Psoas muscle (tissue), 8 donors: ENCODE measurements around the gene CPT1C. TPM values are rescaled to one million over a fixed set of nuclear protein-coding genes. Genes with fewer than 3 reads are reported as not detected.
A peak's percentile ranks its signal among the peaks of the same experiment; 100 is the strongest.
"Not testable (repeated sequence)": the region's sequence is repeated elsewhere in the genome, so short reads cannot be mapped to it uniquely, and the experiment has no call there.

Experiments
- ATAC-seq, 4 donors: fragments of 200-7000 bp; cut with Tn5 transposase; one replicate each; pipeline ENCODE4 v1.9.1; 2020; ENCODE audit warnings: moderate library complexity in 3 of 4, mild to moderate bottlenecking in 2 of 4
- DNase-seq, 2 donors: peaks; one replicate each; pipeline ENCODE4 v3.0.0-alpha.2; 2020
- H3K27ac ChIP-seq: fragments of 200-600 bp; one replicate; pipeline ENCODE4 v1.8.0; 2022
- H3K27me3 ChIP-seq, 3 donors: fragments of 200-600 bp in 1 of 3; one replicate each; pipeline versions ENCODE4 v1.6.1 to v1.8.0; 2013 to 2022; ENCODE audit warnings: low read length in 2 of 3, mild to moderate bottlenecking in 2 of 3, moderate library complexity in 1 of 3; ENCODE audit not compliant: insufficient read depth in 3 of 3
- H3K36me3 ChIP-seq, 2 donors: fragments of 200-600 bp in 1 of 2; one replicate each; pipeline versions ENCODE4 v1.6.1 to v1.8.0; 2013 to 2022; ENCODE audit warnings: low read depth in 1 of 2, mild to moderate bottlenecking in 1 of 2, moderate library complexity in 1 of 2; ENCODE audit not compliant: insufficient read depth in 1 of 2
- H3K4me1 ChIP-seq: fragments of 200-600 bp; one replicate; pipeline ENCODE4 v1.8.0; 2022
- H3K4me3 ChIP-seq: fragments of 200-600 bp; one replicate; pipeline ENCODE4 v1.8.0; 2022; ENCODE audit warnings: mild to moderate bottlenecking
- H3K9me3 ChIP-seq: fragments of 200-600 bp; one replicate; pipeline ENCODE4 v1.8.0; 2022
- CTCF ChIP-seq: fragments of 200-600 bp; IDR thresholded peaks from one replicate; pipeline ENCODE4 v1.8.0; 2022; ENCODE audit warnings: antibody characterized with exemption
- WGBS, 3 donors: extraction: QIAGEN DNeasy Blood & Tissue Kit; methylation state at CpG; one replicate each; pipeline versions ENCODE4 v1.1.6 to v1.1.7; 2013; 5-methylcytosine and 5-hydroxymethylcytosine counted together
- intact Hi-C, 2 donors: fragments of 100-400 bp; cut with DNase I; formaldehyde crosslinking; loops; one replicate each; pipeline versions ENCODE4 v1.11.0 to v1.14.2; 2022
- polyA plus RNA-seq, 3 donors: library from polyadenylated mRNA; stranded (reverse); fragments of 200-250 nt; gene quantifications; one replicate each; pipeline ENCODE4 v1.2.3, GENCODE V29; 2013
- total RNA-seq, 4 donors: library from RNA; stranded (reverse); fragmentation: NEBNext Ultra II Directional in 2 of 4; extraction: Animal tissue kit (Norgen Biotek cat#: 25700) in 2 of 4; gene quantifications; one replicate each; pipeline versions ENCODE4 v1.2.1 to v1.2.4, GENCODE V29; 2021 to 2023
- donor health status: healthy with polysubstance abuse.
- donor health status: DM: no; HTN: no; CAD: no; lungs with moderate emphysema.
- donor health status: Bipolar disorder and iron deficiency.
- donor health status: healthy.
- donor health status: DM: yes; HTN: yes; CAD: no.
- donor health status: DM: no; HTN: no; CAD: no.
- donor health status: DM: no; HTN: no; CAD: no.
- donor health status: DM: yes; HTN: yes; CAD: no.

Gene CPT1C
- total and polyA plus RNA-seq, 7 donors: 0.34 to 1.2 (median 0.79) TPM

- 39 to 57% (median 53%) methylated on average over 7 to 8 of the region's 8 CpGs for WGBS, 3 donors
These were observed 22.4 kb downstream of the CPT1C start for GRCh38 chr19:49713236-49713845.

GRCh38 chr19:49716154-49716553, 25.2 kb downstream of the CPT1C start:
- Histone ChIP-seq H3K9me3 (no peaks in the 10 kb centered on the region), H3K4me1 (no peaks in the 10 kb centered on the region), H3K27me3 (no peaks in the 10 kb centered on the region), H3K4me3 (no peak overlapping the region), H3K36me3 (no peaks in the 10 kb centered on the region), H3K27ac (no peak overlapping the region)
- DNase-seq (no peak), ATAC-seq (no peak)
- no peak for TF ChIP-seq CTCF
- intact Hi-C loops: loop anchor here in 1 of 2 donors (10.0 kb wide), 1 partner anchor 89 kb away; no protein-coding TSS in a partner anchor
- WGBS, 3 donors: 73 to 78% (median 77%) methylated on average over 3 of the region's 3 CpGs

More at GRCh38 chr19:49713236-49713845, 22.4 kb downstream of the CPT1C start:
- no peak for ATAC-seq
- no peak for DNase-seq
- no peak overlapping the region for H3K27ac ChIP-seq
- TF ChIP-seq CTCF: no peak
- H3K36me3 ChIP-seq: no peaks in the 10 kb centered on the region
- intact Hi-C loops: loop anchor here in 1 of 2 donors (10.0 kb wide), 1 partner anchor 91 kb away; no protein-coding TSS in a partner anchor
- no peaks in the 10 kb centered on the region for H3K4me1 ChIP-seq
- H3K9me3 ChIP-seq: no peaks in the 10 kb centered on the region
- H3K4me3 ChIP-seq: no peak overlapping the region
- peaks cover 0 to 3% (median 0%) of the 10 kb centered on the region in 3 donors for H3K27me3 ChIP-seq

GRCh38 chr19:49718511-49718910, 27.6 kb downstream of the CPT1C start:
- Histone ChIP-seq H3K9me3 (no peaks in the 10 kb centered on the region), H3K27ac (no peak overlapping the region), H3K4me3 (peak overlapping the region; percentile 66), H3K36me3 (no peaks in the 10 kb centered on the region), H3K4me1 (no peaks in the 10 kb centered on the region), H3K27me3 (no peaks in the 10 kb centered on the region)
- intact Hi-C loops: loop anchor here in 1 of 2 donors (10.0 kb wide), 1 partner anchor 86 kb away; no protein-coding TSS in a partner anchor
- no peak for TF ChIP-seq CTCF
- ATAC-seq (no peak), DNase-seq (no peak)
- 91 to 94% (median 92%) methylated on average over 8 of the region's 8 CpGs for WGBS, 3 donors

GRCh38 chr19:49718991-49719390, 28.1 kb downstream of the CPT1C start:
- no peaks in the 10 kb centered on the region for H3K27me3 ChIP-seq
- WGBS, 3 donors: 71 to 82% (median 76%) methylated on average over 6 of the region's 6 CpGs
- DNase-seq: no peak
- no peak overlapping the region for H3K27ac ChIP-seq
- ATAC-seq: no peak
- H3K4me1 ChIP-seq: no peaks in the 10 kb centered on the region
- H3K9me3 ChIP-seq: no peaks in the 10 kb centered on the region
- no peak for TF ChIP-seq CTCF
- H3K4me3 ChIP-seq: no peak overlapping the region
- H3K36me3 ChIP-seq: no peaks in the 10 kb centered on the region
- intact Hi-C loops: loop anchor here in 1 of 2 donors (10.0 kb wide), 1 partner anchor 86 kb away; no protein-coding TSS in a partner anchor

GRCh38 chr19:49719420-49719819, 28.5 kb downstream of the CPT1C start:
- not testable (repeated sequence) for H3K36me3 ChIP-seq, ATAC-seq, H3K4me3 ChIP-seq, H3K4me1 ChIP-seq, H3K27ac ChIP-seq, H3K9me3 ChIP-seq, DNase-seq, H3K27me3 ChIP-seq
- WGBS, 3 donors: 67 to 74% (median 72%) methylated on average over 22 of the region's 22 CpGs
- intact Hi-C loops: loop anchor here in 1 of 2 donors (10.0 kb wide), 1 partner anchor 85 kb away; no protein-coding TSS in a partner anchor
